ENCODE results near the gene LAX1. TPM values are rescaled to one million over a fixed set of nuclear protein-coding genes. Genes with fewer than 3 reads are reported as not detected.

LAX1 gene, protein sequence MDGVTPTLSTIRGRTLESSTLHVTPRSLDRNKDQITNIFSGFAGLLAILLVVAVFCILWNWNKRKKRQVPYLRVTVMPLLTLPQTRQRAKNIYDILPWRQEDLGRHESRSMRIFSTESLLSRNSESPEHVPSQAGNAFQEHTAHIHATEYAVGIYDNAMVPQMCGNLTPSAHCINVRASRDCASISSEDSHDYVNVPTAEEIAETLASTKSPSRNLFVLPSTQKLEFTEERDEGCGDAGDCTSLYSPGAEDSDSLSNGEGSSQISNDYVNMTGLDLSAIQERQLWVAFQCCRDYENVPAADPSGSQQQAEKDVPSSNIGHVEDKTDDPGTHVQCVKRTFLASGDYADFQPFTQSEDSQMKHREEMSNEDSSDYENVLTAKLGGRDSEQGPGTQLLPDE
- total RNA-seq, result 1 to 10 TPM; 1.0 to 2.4 TPM
- under 1 TPM; 0.26 to 0.55 TPM for polyA plus RNA-seq
- long read RNA-seq, donor 1, result 0 reads
- long read RNA-seq, donor 2, result 0 reads
- long read RNA-seq, donor 3, result 0 reads
- long read RNA-seq, donor 4, result 0 reads
- long read RNA-seq, donor 5, result 0 reads

- H3K27me3 ChIP-seq (ENCODE audit: control insufficient read depth in 3 of 3, insufficient read depth in 3 of 3, low read length in 2 of 3), result no peaks in the 10 kb centered on the region
- no peak within 1 kb of the TSS for H3K4me3 ChIP-seq
- 67 to 68% methylated on average over 16 of the region's 16 CpGs for WGBS, 2 donors
- no peaks in the 10 kb centered on the region for H3K36me3 ChIP-seq (ENCODE audit: control insufficient read depth in 4 of 4, insufficient read depth in 4 of 4, low read length in 4 of 4)
- no peak for ATAC-seq (ENCODE audit: insufficient read depth, low FRiP score)
- TF ChIP-seq, protein P1, sequence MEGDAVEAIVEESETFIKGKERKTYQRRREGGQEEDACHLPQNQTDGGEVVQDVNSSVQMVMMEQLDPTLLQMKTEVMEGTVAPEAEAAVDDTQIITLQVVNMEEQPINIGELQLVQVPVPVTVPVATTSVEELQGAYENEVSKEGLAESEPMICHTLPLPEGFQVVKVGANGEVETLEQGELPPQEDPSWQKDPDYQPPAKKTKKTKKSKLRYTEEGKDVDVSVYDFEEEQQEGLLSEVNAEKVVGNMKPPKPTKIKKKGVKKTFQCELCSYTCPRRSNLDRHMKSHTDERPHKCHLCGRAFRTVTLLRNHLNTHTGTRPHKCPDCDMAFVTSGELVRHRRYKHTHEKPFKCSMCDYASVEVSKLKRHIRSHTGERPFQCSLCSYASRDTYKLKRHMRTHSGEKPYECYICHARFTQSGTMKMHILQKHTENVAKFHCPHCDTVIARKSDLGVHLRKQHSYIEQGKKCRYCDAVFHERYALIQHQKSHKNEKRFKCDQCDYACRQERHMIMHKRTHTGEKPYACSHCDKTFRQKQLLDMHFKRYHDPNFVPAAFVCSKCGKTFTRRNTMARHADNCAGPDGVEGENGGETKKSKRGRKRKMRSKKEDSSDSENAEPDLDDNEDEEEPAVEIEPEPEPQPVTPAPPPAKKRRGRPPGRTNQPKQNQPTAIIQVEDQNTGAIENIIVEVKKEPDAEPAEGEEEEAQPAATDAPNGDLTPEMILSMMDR (IDR thresholded peaks at IDR 0.05; ENCODE audit: control extremely low read depth, extremely low read depth), result no peak
- peaks cover 0 to 6% (median 3%) of the 10 kb centered on the region in 5 donors for H3K4me1 ChIP-seq (ENCODE audit: control insufficient read depth in 5 of 5, insufficient read depth in 5 of 5, low read length in 5 of 5)
- no peak within 1 kb of the TSS for H3K9ac ChIP-seq (ENCODE audit: insufficient read depth in 1 of 2, low read length in 2 of 2)
- peak within 1 kb of the TSS in 1 of 2 donors; percentile 42 for H3K27ac ChIP-seq (ENCODE audit: low read depth in 1 of 2, low read length in 1 of 2)
- H3K9me3 ChIP-seq (ENCODE audit: control insufficient read depth in 4 of 4, insufficient read depth in 3 of 4, low read length in 3 of 4), result no peaks in the 10 kb centered on the region
- DNase-seq, result no peak
Observed at GRCh38 chr1:203765029-203765837, at the start of gene LAX1. Gene LAX1, plus strand, starts transcription at chr1:203765183. Its CDS starts 383 bp downstream, at chr1:203765566.

- DNase-seq (no peak), ATAC-seq (ENCODE audit: insufficient read depth, low FRiP score) (no peak)
- H3K4me3 ChIP-seq, result no peak overlapping the region
- H3K4me1 ChIP-seq (ENCODE audit: control insufficient read depth in 5 of 5, insufficient read depth in 5 of 5, low read length in 5 of 5), result peaks cover 0 to 3% (median 0%) of the 10 kb centered on the region in 5 donors
- H3K27ac ChIP-seq (ENCODE audit: low read depth in 1 of 2, low read length in 1 of 2), result no peak overlapping the region
- H3K36me3 ChIP-seq (ENCODE audit: control insufficient read depth in 4 of 4, insufficient read depth in 4 of 4, low read length in 4 of 4), result peaks cover 17 to 46% (median 30%) of the 10 kb centered on the region in 4 donors
- no peak overlapping the region for H3K9ac ChIP-seq (ENCODE audit: insufficient read depth in 1 of 2, low read length in 2 of 2)
- WGBS, 2 donors, result 97 to 98% methylated on average over 2 to 3 of the region's 3 CpGs
- TF ChIP-seq, protein P1 (IDR thresholded peaks at IDR 0.05; ENCODE audit: control extremely low read depth, extremely low read depth), result no peak
- H3K27me3 ChIP-seq (ENCODE audit: control insufficient read depth in 3 of 3, insufficient read depth in 3 of 3, low read length in 2 of 3), result no peaks in the 10 kb centered on the region
- H3K9me3 ChIP-seq (ENCODE audit: control insufficient read depth in 4 of 4, insufficient read depth in 3 of 4, low read length in 3 of 4), result no peaks in the 10 kb centered on the region
Observed at GRCh38 chr1:203717120-203717519, 47.9 kb upstream of the LAX1 start.

DNA sequence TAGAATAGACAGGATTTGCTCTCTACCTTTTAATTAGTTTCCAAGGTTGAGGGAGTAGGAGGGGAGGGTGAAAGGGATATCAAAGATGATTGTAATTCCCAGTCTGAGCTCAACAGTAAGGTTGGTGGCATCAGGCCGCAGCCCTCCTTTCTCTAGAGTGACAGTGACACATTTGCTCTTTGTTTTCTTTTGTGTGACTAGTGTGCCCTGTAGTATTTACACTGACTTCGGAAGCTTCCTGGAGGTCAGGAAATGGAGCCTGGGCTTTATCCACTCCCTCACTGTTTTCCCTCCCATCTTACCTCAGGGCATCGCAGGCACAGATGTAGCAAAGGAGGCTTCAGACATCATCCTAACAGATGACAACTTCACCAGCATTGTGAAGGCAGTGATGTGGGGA lies 44.7 kb upstream of the LAX1 start:
- H3K4me1 ChIP-seq (ENCODE audit: control insufficient read depth in 5 of 5, insufficient read depth in 5 of 5, low read length in 5 of 5), result peaks cover 0 to 3% (median 0%) of the 10 kb centered on the region in 5 donors
- peak in 1 of 3 donors; percentile 9 for DNase-seq
- peaks cover 8 to 48% (median 30%) of the 10 kb centered on the region in 4 donors for H3K36me3 ChIP-seq (ENCODE audit: control insufficient read depth in 4 of 4, insufficient read depth in 4 of 4, low read length in 4 of 4)

More for the DNA sequence above, 44.7 kb upstream of the LAX1 start:
- no peak overlapping the region for H3K9ac ChIP-seq (ENCODE audit: insufficient read depth in 1 of 2, low read length in 2 of 2)
- TF ChIP-seq, protein P1 (IDR thresholded peaks at IDR 0.05; ENCODE audit: control extremely low read depth, extremely low read depth), result no peak
- no peak overlapping the region for H3K4me3 ChIP-seq
- no peak for ATAC-seq (ENCODE audit: insufficient read depth, low FRiP score)
- no peaks in the 10 kb centered on the region for H3K9me3 ChIP-seq (ENCODE audit: control insufficient read depth in 4 of 4, insufficient read depth in 3 of 4, low read length in 3 of 4)
- no peaks in the 10 kb centered on the region for H3K27me3 ChIP-seq (ENCODE audit: control insufficient read depth in 3 of 3, insufficient read depth in 3 of 3, low read length in 2 of 3)
- 66 to 82% methylated on average over 3 of the region's 3 CpGs for WGBS, 2 donors
- H3K27ac ChIP-seq (ENCODE audit: low read depth in 1 of 2, low read length in 1 of 2), result no peak overlapping the region
